ENCODE results near the gene GLIPR2. TPM values are rescaled to one million over a fixed set of nuclear protein-coding genes. Genes with fewer than 3 reads are reported as not detected.

GLIPR2 gene
- total RNA-seq, 4 donors from 2014 or later, result 51.3 to 84.9 (median 59.6) TPM

DNA sequence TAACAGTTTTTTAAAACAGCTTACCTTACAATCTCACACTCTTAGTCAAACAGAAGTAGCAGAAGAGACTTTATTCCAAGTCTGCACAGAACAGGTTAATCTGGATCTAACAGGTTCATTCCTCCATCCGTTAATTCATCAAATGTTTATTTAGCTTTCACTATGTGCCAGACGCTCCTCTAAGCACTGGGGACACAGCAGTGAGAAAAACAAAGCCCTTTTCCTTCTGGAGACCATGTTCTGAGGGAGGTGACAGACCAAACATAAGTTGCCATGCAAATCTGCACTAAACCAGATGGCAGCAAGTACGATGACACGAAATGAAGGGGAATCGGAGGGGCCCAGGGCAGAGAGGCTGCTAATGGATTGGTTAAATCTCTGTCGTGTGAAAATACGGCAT is 17.1 kb upstream of the GLIPR2 start:
- no peaks in the 10 kb centered on the region for H3K4me1 ChIP-seq
- no peaks in the 10 kb centered on the region for H3K9me3 ChIP-seq
- DNase-seq (ENCODE audit: extremely low spot score), result no peak
- no peaks in the 10 kb centered on the region for H3K27me3 ChIP-seq
- no peak for TF ChIP-seq EP300 (IDR thresholded peaks at IDR 0.05)
- no peak for TF ChIP-seq POLR2AphosphoS5 (IDR thresholded peaks at IDR 0.05)
- no peak for TF ChIP-seq POLR2A (IDR thresholded peaks at IDR 0.05; ENCODE audit: low read depth)
- TF ChIP-seq, protein P1, sequence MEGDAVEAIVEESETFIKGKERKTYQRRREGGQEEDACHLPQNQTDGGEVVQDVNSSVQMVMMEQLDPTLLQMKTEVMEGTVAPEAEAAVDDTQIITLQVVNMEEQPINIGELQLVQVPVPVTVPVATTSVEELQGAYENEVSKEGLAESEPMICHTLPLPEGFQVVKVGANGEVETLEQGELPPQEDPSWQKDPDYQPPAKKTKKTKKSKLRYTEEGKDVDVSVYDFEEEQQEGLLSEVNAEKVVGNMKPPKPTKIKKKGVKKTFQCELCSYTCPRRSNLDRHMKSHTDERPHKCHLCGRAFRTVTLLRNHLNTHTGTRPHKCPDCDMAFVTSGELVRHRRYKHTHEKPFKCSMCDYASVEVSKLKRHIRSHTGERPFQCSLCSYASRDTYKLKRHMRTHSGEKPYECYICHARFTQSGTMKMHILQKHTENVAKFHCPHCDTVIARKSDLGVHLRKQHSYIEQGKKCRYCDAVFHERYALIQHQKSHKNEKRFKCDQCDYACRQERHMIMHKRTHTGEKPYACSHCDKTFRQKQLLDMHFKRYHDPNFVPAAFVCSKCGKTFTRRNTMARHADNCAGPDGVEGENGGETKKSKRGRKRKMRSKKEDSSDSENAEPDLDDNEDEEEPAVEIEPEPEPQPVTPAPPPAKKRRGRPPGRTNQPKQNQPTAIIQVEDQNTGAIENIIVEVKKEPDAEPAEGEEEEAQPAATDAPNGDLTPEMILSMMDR (IDR thresholded peaks at IDR 0.05), result no peak
- intact Hi-C loops (cut with DNase I), result no loop called here
- H3K4me3 ChIP-seq, result no peak overlapping the region
- H3K36me3 ChIP-seq, result peaks cover 4 to 78% (median 47%) of the 10 kb centered on the region in 4 donors
- WGBS, result 82% methylated on average over 7 of the region's 7 CpGs
- H3K27ac ChIP-seq (replicated peaks in 1 of 4), result no peak overlapping the region

DNA sequence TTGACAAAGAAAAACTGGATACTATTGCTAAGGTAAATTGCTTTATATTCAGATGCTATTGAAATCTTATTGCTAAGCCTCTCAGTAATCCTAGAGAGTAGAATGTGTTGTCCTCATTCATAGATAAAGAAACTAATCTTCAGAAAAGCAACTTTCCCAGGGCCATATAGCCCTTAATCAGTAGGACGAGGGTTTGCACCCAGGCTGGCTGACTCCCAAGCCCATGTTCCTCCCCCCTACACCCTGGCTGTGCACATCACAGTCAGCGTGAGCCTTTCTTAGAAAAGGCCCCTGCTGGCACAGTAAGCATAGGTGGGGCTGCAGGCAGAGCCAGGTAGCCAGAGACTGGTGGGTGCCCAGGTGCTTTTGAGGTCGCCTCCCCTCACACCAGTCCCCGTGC is 15.8 kb upstream of the GLIPR2 start:
- no peaks in the 10 kb centered on the region for H3K9me3 ChIP-seq
- DNase-seq (ENCODE audit: extremely low spot score), result no peak
- 93% methylated on average over 4 of the region's 4 CpGs for WGBS
- peaks cover 4 to 78% (median 47%) of the 10 kb centered on the region in 4 donors for H3K36me3 ChIP-seq
- no peak for TF ChIP-seq POLR2A (IDR thresholded peaks at IDR 0.05; ENCODE audit: low read depth)
- TF ChIP-seq EP300 (IDR thresholded peaks at IDR 0.05), result no peak
- TF ChIP-seq, protein P1 (IDR thresholded peaks at IDR 0.05), result no peak
- TF ChIP-seq POLR2AphosphoS5 (IDR thresholded peaks at IDR 0.05), result no peak
- H3K27ac ChIP-seq (replicated peaks in 1 of 4), result no peak overlapping the region
- no peak overlapping the region for H3K4me3 ChIP-seq
- intact Hi-C loops (cut with DNase I), result no loop called here
- no peaks in the 10 kb centered on the region for H3K4me1 ChIP-seq
- H3K27me3 ChIP-seq, result no peaks in the 10 kb centered on the region

DNA sequence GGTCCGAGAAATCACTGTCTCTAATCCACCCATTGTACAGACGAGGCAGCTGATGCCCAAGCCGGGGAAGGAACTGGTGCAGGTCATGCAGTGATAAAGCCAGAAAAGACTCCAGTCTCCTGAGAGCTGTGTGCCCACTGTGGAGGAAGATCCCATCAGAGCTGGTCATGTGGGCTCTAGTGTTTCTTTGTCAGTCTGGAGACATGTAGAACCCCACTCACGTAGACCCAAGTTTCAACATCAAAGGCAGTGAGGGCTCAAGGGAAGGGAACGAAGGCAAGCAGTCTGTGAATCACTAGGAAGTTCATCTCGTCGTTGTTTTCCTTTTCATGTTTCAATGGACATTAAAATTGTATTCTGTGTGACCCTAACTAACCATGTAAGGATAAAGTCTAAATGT is 14.6 kb upstream of the GLIPR2 start:
- TF ChIP-seq, protein P1 (IDR thresholded peaks at IDR 0.05), result no peak
- TF ChIP-seq EP300 (IDR thresholded peaks at IDR 0.05), result no peak
- no peak for TF ChIP-seq POLR2AphosphoS5 (IDR thresholded peaks at IDR 0.05)
- TF ChIP-seq POLR2A (IDR thresholded peaks at IDR 0.05; ENCODE audit: low read depth), result no peak
- Histone ChIP-seq H3K4me1 (no peaks in the 10 kb centered on the region), H3K36me3 (peaks cover 4 to 71% (median 43%) of the 10 kb centered on the region in 4 donors), H3K9me3 (no peaks in the 10 kb centered on the region), H3K27me3 (no peaks in the 10 kb centered on the region), H3K27ac (replicated peaks in 1 of 4) (no peak overlapping the region), H3K4me3 (no peak overlapping the region)
- intact Hi-C loops (cut with DNase I), result no loop called here
- WGBS, result 90% methylated on average over 7 of the region's 7 CpGs
- DNase-seq (ENCODE audit: extremely low spot score), result no peak

DNA sequence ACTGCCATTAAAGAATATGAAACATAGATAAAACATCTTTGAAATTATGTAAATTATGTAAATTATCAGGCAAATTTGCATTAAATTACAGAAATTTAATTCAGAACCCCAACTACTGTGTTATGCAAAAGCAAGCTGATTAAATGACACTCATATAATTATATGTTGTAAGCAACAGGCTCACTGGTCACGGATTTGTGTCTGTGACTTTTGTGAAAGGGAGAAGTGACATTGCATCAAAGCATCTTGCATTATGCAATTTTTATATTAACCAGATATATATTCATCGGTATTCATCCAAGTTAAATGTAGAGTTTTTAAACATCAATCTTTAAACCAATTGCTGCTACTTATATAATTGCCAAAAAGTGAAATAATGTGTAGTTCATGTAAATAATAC is 13.0 kb upstream of the GLIPR2 start:
- Histone ChIP-seq H3K36me3 (peaks cover 4 to 56% (median 31%) of the 10 kb centered on the region in 4 donors), H3K4me1 (peaks cover 0 to 5% (median 0%) of the 10 kb centered on the region in 4 donors), H3K27ac (replicated peaks in 1 of 4) (no peak overlapping the region), H3K27me3 (no peaks in the 10 kb centered on the region), H3K4me3 (no peak overlapping the region), H3K9me3 (no peaks in the 10 kb centered on the region)
- no peak for DNase-seq (ENCODE audit: extremely low spot score)
- WGBS, result 88% methylated on average over 2 of the region's 2 CpGs
- no peak for TF ChIP-seq EP300 (IDR thresholded peaks at IDR 0.05)
- intact Hi-C loops (cut with DNase I), result no loop called here

DNA sequence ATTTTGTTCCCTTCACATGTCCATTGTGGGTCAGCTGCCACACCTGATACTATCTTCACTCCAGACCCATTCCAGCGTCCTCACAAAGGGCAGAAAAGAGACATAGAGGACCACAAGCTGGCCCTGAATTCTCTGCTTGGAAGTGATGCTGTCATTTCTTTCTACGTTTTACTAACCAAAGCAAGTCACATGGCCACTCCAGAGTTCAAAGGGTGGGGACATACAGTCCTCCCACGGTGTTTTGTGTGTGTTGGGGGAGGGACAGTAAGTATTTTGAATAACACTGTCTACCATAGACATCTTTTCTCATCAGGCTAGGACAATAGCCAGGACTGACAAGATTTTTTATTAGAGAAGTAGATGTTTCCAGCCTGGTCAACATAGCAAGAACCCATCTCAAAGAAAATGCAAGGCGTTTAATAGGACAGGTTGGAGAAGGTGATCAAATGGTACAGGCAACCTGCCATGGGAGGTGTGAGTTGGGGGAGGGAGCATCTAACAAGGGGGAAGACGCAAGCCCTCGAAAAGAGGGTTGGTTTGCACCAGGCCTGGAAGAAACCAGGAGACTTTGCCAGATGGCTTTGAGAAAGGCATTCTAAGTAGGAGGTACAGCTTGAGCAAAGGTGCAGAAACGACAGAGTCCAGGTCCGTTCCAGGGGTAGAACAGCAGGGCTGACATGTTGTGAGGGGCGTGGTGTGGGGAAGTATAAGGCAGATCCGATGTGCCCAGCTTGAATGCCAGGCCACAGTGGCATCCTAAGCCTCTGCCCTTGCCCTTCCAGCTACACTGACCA is 11.3 kb upstream of the GLIPR2 start:
- H3K27me3 ChIP-seq, result no peaks in the 10 kb centered on the region
- H3K4me3 ChIP-seq, result no peak overlapping the region
- peaks cover 4 to 40% (median 24%) of the 10 kb centered on the region in 4 donors for H3K36me3 ChIP-seq
- H3K9me3 ChIP-seq, result no peaks in the 10 kb centered on the region
- WGBS, result 82% methylated on average over 10 of the region's 10 CpGs
- TF ChIP-seq, protein P1 (IDR thresholded peaks at IDR 0.05), result no peak
- TF ChIP-seq POLR2AphosphoS5 (IDR thresholded peaks at IDR 0.05) (no peak), EP300 (IDR thresholded peaks at IDR 0.05) (no peak), POLR2A (IDR thresholded peaks at IDR 0.05; ENCODE audit: low read depth) (no peak)
- intact Hi-C loops (cut with DNase I), result no loop called here
- H3K4me1 ChIP-seq, result peaks cover 0 to 5% (median 0%) of the 10 kb centered on the region in 4 donors
- no peak for DNase-seq (ENCODE audit: extremely low spot score)
- H3K27ac ChIP-seq (replicated peaks in 1 of 4), result no peak overlapping the region
